NCI-H774 (cell line): ENCODE data around the gene KCNB1.

Experiments used
- DNase-seq: peaks from one replicate; lab custom pipeline; 2025; lab: John Stamatoyannopoulos, UW

KCNB1 gene

DNA sequence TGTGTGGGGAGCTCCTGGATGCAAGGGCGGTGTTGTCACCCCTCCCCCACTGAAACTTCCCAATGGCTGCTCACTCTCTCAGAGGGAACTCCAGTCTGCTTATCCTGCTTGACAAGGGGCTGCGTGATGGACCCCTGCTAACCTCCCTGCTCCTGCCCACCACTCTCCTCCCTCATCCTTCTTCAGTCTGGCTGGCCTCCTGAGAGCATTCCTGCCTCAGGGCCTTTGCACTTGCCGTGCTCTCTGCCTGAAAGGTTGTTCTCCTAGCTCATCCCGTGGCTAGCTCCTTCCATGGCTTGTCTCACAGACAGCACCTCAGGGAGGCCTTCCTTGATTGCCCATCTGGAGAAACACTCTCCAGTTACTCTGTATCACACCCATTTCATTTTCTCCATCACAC, 130.7 kb downstream of the KCNB1 start:
- no peak for DNase-seq

GRCh38 chr20:49349694-49350252, 132.7 kb downstream of the KCNB1 start:
- no peak for DNase-seq

DNA sequence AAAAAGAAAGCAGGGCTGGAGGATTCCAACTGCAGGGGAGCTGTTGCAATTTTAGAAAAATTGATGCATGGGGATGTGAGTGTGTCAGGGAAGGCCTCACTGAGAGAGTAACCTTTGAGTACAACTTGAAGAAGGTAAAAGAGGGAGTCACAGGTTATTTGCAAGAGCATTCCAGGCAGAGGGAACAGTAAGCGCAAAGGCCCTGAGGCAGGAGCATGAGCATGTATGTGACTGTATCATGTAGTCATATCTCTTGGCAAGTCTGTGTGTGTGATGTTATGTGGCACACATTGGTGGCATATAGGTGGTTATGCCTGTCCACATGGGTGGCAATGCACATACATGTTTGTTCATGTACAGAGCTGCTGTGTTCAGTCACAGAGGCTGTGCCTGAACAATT, 133.4 kb downstream of the KCNB1 start:
- no peak for DNase-seq

- no peak for DNase-seq
Measured at GRCh38 chr20:49348563-49348962, 133.9 kb downstream of the KCNB1 start.

GRCh38 chr20:49347156-49347555, 135.3 kb downstream of the KCNB1 start:
- DNase-seq: no peak

DNA sequence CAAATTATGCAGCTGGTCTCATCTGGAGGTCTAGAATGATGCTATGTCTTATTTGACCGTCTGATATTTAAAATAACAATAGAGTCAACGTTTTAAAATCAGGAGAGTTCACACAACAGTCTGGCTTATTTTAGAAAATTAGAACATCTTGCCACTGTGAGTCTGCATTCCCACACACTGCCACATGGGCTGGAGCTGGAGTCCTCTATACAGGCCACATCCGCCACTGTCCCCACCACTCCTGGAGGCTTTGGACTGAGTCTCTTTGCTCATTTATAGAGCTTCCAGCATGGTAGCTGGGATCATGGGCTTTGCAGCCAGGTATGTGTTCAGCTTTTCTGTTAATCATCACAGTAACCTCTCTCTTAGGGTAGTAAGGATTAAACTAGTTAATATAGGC, 135.8 kb downstream of the KCNB1 start:
- DNase-seq: no peak

DNA sequence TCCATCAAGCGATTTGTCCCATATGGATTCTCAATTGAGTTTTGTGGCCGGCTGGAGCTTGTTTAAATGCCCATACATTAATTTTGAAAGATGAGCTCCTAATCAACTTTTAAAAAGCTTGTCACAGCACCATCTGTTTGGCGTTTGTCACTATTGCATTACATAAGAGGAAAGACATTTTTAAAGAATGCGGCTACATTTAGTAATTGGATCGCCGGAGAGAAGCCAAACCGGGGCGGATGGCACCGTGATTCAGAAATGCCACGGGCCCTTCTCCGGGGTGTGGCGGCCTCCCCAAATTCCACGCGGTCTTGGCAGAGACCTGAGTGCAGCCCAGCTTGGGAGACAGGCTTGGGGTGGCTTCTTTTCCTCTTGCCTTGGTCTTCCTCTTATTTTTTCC, 136.9 kb downstream of the KCNB1 start:
- DNase-seq: no peak

DNA sequence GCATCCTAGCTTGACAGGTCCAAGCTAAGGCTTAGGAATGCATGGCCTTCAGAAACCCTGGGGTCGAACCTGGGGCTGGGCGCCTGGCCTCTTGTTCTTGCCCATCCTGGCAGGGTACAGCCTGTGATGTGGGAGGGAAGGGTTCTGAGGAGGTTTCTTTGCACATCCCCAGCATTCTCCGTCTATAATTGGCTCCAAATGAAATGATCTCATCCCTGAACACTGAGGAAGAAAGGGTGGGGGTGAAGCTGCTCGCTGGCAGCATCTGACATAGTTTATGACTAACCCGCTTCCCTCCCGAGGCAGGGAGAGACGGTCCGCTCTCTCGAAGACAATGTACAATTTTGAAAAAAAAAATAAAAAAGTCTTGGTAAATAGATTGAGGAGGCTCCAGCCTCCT, 137.5 kb downstream of the KCNB1 start:
- DNase-seq: no peak

DNA sequence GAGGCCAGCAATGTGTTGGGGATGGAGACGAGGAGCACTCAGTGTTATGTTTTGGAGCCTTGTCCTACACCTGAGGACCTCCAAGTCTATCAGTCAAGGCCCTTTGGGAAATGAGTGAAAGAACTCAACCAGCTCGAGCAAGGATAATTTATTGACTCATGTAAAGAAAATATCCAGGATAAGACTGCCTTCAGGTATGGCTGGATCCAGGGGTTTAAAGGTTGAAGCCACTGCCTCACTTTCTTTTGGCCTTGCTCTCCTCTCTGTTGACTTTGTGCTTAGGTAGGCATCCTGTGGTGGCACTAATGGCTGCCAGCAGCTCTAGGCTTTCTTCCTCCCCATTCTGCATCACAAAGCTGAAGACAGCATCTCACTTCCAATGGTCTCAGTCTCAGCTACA, 138.3 kb downstream of the KCNB1 start:
- no peak for DNase-seq

DNA sequence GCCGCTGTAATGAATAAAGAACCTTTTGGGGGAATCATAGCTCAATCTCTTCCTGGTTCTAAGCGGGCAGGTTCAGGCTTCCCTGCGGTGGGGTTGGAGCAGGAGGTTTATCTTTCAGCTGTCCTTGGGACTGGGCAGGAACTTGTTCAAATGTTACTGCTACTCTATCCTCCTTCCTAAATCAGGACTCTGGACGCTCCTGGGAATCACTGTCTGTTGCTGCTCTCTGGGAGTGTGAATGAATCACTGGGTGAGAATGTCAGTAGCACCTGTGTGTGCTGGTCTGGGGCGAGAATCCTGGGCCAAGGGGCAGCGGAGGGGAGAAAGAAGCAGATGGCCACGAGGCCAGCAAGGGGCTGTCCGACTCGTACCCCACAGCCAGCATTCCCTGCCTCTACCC, 139.2 kb downstream of the KCNB1 start:
- no peak for DNase-seq

- DNase-seq: no peak
Measured at GRCh38 chr20:49340161-49340966, 142.1 kb downstream of the KCNB1 start.

DNA sequence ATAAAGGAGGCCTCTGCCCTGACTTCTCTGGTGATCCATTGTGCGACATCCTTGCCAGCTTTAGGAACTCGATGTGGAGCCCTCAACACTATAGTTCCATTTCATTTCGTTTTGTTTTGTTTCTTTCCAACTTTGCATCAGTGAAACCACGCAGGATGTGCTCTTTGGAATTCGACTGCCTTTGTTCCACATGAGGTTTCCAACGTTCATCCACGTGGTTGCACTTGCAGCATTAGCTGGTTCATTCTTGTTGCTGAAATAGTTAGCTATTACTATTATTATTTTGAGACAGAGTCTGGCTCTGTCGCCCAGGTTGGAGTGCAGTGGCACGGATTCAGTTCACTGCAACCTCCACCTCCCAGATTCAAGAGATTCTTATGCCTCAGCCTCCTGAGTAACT, 143.3 kb downstream of the KCNB1 start:
- DNase-seq: no peak

- DNase-seq: no peak
Measured at GRCh38 chr20:49338061-49338460, 144.4 kb downstream of the KCNB1 start.

GRCh38 chr20:49337357-49337756, 145.1 kb downstream of the KCNB1 start:
- DNase-seq: no peak

DNA sequence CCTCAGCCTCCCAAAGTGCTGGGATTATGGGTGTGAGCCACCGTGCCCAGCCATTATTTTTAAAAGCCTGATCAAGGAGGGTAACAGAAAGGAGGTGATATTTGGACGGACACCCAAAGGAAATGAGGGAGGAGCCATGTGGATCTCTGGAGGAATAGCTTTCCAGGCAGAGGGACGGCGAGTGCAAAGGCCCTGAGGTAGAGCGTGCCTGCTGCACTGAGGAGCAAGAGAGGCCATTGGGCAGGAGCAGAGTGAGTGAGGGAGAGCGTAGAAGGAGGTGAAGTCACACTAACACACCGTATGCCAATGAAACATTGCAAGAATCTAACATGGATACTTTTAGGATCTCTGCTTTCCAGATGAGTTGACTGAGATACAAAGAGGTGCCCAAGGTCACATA, 145.7 kb downstream of the KCNB1 start:
- no peak for DNase-seq

GRCh38 chr20:49335476-49335875, 147.0 kb downstream of the KCNB1 start:
- DNase-seq: no peak

GRCh38 chr20:49330701-49331615, 151.5 kb downstream of the KCNB1 start:
- DNase-seq: no peak

DNA sequence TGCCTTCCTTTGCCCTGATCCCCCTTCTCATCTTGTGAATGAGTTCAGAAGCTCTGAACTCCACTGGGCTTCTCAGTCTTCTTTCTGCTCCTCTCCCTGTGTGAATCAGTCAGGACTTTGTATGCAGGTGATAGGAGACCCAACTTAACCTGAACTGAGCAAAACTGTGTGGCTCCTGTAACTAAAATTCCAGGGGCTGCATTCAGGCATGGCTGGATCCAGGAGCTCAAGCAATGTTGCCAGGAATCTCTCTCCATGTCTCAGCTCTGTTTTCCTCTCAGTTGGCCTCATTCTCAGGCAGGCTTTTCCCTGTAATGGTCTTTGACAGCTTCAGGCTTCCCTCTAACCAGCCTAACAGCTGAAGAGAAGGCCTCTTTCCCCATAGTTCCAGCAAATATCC, 153.7 kb downstream of the KCNB1 start:
- no peak for DNase-seq

DNA sequence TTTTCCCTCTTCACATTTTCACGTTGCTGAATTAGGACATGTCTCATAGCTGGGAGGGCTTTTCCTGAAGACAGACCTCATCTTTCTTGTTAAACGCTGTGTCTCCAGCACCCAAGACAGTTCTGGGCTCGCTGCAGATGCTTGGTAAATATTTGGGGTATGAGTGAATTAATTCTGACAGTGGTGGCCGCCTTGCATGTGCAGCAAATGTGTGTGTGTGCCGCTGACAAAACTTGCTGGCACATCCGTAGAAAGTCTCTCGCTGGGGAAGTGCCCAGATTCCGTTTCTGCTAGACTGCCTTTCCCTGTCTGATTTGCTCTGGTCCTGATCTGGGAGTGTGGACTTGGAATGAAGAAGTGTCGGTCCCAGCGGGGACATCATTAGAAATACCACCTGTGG, 156.4 kb downstream of the KCNB1 start:
- DNase-seq: no peak

DNA sequence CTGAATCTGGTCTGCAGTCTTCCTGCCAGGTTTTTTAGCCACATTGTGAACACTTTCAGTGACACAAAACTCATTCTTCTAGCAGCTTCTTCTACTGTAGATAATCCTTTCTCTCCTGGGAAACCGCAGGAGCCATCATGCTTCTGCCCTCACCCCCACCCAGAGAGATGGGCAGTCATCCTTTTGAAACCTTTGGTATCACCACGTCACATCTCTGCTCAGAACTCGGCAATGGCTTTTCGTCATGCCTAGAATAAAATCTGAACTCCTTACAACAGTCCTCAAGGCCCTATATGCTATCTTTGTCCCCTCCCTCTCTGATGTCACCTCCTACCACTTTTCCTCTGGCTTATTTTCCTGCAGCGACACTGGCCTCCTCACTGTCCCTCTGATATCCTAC, 158.2 kb downstream of the KCNB1 start:
- DNase-seq: no peak

GRCh38 chr20:49323622-49324238, 158.7 kb downstream of the KCNB1 start:
- DNase-seq: no peak

DNA sequence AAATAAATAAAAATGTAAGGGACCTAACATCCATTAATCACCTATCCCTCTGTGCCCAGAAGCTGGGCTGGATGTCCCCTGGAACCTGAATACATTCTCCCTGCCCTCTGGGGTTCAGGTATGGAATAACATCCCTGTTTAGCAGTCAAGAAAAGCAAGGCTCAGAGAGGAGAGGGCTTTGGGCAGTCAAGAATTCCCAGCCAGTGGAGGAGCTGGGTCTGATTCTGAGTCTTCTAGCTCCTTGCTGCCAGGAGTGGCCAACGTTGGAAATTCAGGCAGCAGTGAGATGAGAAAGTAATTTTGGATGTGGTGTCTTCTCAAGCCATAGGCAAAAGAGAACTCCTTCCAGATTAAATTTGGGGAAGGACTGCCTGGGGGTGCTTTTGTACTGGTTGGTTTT, 162.0 kb downstream of the KCNB1 start:
- DNase-seq: no peak
